Liver (tissue), 3 donors: ENCODE data around the gene MAP2K6.

Source experiments
- FOXA1 ChIP-seq: IDR thresholded peaks from 2 replicates; pipeline ENCODE4 v1.6.1; 2016; ENCODE audit warnings: antibody characterized with exemption
- FOXA2 ChIP-seq: IDR thresholded peaks from 2 replicates; pipeline ENCODE4 v1.6.1; 2016; ENCODE audit warnings: antibody characterized with exemption
- GABPA ChIP-seq, 2 donors: IDR thresholded peaks in 1 of 2; conservative IDR thresholded peaks in 1 of 2; 2 replicates each; pipeline ENCODE4 v1.6.1; 2016; ENCODE audit warnings: antibody characterized with exemption in 2 of 2, mild to moderate bottlenecking in 1 of 2, moderate library complexity in 1 of 2
- JUND ChIP-seq, 2 donors: IDR thresholded peaks; 2 replicates each; pipeline ENCODE4 v1.6.1; 2016; ENCODE audit warnings: antibody characterized with exemption in 2 of 2
- RAD21 ChIP-seq, 2 donors: IDR thresholded peaks; 2 replicates each; pipeline ENCODE4 v1.6.1; 2016; ENCODE audit warnings: antibody characterized with exemption in 2 of 2, mild to moderate bottlenecking in 2 of 2
- SP1 ChIP-seq: IDR thresholded peaks from 2 replicates; pipeline ENCODE4 v1.6.1; 2018; ENCODE audit warnings: antibody characterized with exemption, mild to moderate bottlenecking
- TAF1 ChIP-seq: conservative IDR thresholded peaks from 2 replicates; pipeline ENCODE4 v1.6.1; 2016; ENCODE audit warnings: antibody characterized with exemption, mild to moderate bottlenecking
- YY1 ChIP-seq: IDR thresholded peaks from 2 replicates; pipeline ENCODE4 v1.6.1; 2016; ENCODE audit warnings: antibody characterized with exemption, mild to moderate bottlenecking
- TF ChIP-seq, protein P1 (sequence below): IDR thresholded peaks from 2 replicates; pipeline ENCODE4 v1.6.1; 2016; ENCODE audit warnings: antibody characterized with exemption
- TF ChIP-seq, protein P2 (sequence below): fragments of 150-350 bp; IDR thresholded peaks from 2 replicates; pipeline ENCODE4 v1.5.1; 2017; ENCODE audit warnings: improper control_type of control experiment, low read depth, low read length; ENCODE audit not compliant: missing input control
- TF ChIP-seq, protein P3 (sequence below): IDR thresholded peaks from 2 replicates; pipeline ENCODE4 v1.6.1; 2016; ENCODE audit warnings: antibody characterized with exemption
- TF ChIP-seq, protein P4 (sequence below): IDR thresholded peaks from 2 replicates; pipeline ENCODE4 v1.6.1; 2016; ENCODE audit warnings: antibody characterized with exemption, mild to moderate bottlenecking
- donor health status: healthy.
- donor health status: healthy.

DNA sequence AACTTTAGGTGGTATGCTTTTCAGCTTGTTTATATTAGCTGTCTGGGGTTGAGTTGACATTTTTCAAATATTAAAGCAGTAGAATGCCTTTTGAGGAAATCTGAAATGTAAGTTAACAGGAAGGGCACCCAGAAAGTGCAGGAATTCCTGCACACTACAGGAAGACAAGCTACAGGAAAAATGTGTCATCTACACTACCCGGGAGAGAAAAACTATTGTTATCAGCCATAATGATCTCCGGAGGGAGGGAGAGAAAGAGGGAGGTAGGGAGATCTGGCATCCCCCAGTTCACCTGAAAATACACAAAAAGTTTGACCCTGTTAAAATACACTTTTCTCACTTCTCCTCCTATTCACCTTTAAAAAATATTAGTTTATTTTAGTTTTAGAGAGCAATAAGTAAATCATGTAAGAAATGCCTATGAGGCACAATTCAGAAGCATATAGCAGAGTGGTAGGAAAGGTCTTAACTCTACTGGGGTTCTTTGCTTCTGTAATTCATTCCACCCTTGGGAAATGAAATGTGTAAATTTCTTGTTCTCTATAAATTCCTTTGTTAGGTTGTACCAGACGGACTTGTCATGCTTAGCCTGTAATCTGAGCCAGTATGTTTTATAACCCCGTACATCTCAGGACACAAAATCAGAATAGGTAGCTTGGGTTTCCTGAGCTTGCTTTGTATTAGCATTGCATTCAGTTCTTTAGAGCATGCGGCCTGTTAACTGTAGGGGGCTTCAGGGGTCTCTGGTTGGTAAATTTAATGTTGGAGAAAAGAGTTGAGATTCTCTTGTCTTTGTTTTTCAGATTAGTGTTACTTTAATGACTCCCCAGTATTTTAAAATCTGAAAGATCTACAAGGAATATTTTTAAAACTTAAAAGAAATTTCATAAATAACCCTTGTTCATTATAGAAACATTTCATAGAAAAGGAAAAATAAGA, 3.3 kb downstream of the MAP2K6 start:
- no peak for TF ChIP-seq FOXA1
- TF ChIP-seq, protein P1, sequence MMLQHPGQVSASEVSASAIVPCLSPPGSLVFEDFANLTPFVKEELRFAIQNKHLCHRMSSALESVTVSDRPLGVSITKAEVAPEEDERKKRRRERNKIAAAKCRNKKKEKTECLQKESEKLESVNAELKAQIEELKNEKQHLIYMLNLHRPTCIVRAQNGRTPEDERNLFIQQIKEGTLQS, result no peak
- TF ChIP-seq, protein P2, sequence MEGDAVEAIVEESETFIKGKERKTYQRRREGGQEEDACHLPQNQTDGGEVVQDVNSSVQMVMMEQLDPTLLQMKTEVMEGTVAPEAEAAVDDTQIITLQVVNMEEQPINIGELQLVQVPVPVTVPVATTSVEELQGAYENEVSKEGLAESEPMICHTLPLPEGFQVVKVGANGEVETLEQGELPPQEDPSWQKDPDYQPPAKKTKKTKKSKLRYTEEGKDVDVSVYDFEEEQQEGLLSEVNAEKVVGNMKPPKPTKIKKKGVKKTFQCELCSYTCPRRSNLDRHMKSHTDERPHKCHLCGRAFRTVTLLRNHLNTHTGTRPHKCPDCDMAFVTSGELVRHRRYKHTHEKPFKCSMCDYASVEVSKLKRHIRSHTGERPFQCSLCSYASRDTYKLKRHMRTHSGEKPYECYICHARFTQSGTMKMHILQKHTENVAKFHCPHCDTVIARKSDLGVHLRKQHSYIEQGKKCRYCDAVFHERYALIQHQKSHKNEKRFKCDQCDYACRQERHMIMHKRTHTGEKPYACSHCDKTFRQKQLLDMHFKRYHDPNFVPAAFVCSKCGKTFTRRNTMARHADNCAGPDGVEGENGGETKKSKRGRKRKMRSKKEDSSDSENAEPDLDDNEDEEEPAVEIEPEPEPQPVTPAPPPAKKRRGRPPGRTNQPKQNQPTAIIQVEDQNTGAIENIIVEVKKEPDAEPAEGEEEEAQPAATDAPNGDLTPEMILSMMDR, result no peak
- TF ChIP-seq GABPA (IDR thresholded peaks at IDR 0.05 in 1 of 2, conservative IDR thresholded peaks at IDR 0.05 in 1 of 2), result no peak
- TF ChIP-seq, protein P3, sequence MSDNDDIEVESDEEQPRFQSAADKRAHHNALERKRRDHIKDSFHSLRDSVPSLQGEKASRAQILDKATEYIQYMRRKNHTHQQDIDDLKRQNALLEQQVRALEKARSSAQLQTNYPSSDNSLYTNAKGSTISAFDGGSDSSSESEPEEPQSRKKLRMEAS, result no peak
- TF ChIP-seq SP1, result no peak
- TF ChIP-seq JUND (IDR thresholded peaks at IDR 0.05), result no peak
- TF ChIP-seq RAD21 (IDR thresholded peaks at IDR 0.05), result no peak
- no peak for TF ChIP-seq FOXA2
- TF ChIP-seq TAF1, result no peak
- TF ChIP-seq, protein P4, sequence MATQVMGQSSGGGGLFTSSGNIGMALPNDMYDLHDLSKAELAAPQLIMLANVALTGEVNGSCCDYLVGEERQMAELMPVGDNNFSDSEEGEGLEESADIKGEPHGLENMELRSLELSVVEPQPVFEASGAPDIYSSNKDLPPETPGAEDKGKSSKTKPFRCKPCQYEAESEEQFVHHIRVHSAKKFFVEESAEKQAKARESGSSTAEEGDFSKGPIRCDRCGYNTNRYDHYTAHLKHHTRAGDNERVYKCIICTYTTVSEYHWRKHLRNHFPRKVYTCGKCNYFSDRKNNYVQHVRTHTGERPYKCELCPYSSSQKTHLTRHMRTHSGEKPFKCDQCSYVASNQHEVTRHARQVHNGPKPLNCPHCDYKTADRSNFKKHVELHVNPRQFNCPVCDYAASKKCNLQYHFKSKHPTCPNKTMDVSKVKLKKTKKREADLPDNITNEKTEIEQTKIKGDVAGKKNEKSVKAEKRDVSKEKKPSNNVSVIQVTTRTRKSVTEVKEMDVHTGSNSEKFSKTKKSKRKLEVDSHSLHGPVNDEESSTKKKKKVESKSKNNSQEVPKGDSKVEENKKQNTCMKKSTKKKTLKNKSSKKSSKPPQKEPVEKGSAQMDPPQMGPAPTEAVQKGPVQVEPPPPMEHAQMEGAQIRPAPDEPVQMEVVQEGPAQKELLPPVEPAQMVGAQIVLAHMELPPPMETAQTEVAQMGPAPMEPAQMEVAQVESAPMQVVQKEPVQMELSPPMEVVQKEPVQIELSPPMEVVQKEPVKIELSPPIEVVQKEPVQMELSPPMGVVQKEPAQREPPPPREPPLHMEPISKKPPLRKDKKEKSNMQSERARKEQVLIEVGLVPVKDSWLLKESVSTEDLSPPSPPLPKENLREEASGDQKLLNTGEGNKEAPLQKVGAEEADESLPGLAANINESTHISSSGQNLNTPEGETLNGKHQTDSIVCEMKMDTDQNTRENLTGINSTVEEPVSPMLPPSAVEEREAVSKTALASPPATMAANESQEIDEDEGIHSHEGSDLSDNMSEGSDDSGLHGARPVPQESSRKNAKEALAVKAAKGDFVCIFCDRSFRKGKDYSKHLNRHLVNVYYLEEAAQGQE, result no peak
- no peak for TF ChIP-seq YY1
